Nephron progenitor cell (in vitro differentiated cells): Measurements from ENCODE around the gene CCDC183.
"Not testable (repeated sequence)": the region's sequence is repeated elsewhere in the genome, so short reads cannot be mapped to it uniquely, and the experiment has no call there.

Source experiments
- DNase-seq: peaks from one replicate; pipeline ENCODE4 v3.0.0; 2021
- H3K27ac Mint-ChIP-seq: 2 replicates; pipeline ENCODE4 v1.8.0; 2021; ENCODE audit warnings: mild to moderate bottlenecking, moderate library complexity, mixed read lengths
- H3K27me3 Mint-ChIP-seq: 2 replicates; pipeline ENCODE4 v1.8.0; 2021; ENCODE audit warnings: mild to moderate bottlenecking, low read depth, mixed read lengths; ENCODE audit not compliant: poor library complexity
- H3K36me3 Mint-ChIP-seq: 2 replicates; pipeline ENCODE4 v1.8.0; 2021; ENCODE audit warnings: low read depth, mixed read lengths
- H3K4me1 Mint-ChIP-seq: 2 replicates; pipeline ENCODE4 v1.8.0; 2021; ENCODE audit warnings: mixed read lengths
- H3K4me3 Mint-ChIP-seq: 2 replicates; pipeline ENCODE4 v1.8.0; 2021; ENCODE audit warnings: mild to moderate bottlenecking, moderate library complexity, mixed read lengths
- H3K9me3 Mint-ChIP-seq: 2 replicates; pipeline ENCODE4 v1.8.0; 2021; ENCODE audit warnings: mild to moderate bottlenecking, moderate library complexity, mixed read lengths
- CTCF ChIP-seq: fragments of 200-600 bp; sonication (generic); IDR thresholded peaks from 2 replicates; pipeline ENCODE4 v1.5.0; 2021; ENCODE audit warnings: antibody characterized with exemption

Gene CCDC183

DNA sequence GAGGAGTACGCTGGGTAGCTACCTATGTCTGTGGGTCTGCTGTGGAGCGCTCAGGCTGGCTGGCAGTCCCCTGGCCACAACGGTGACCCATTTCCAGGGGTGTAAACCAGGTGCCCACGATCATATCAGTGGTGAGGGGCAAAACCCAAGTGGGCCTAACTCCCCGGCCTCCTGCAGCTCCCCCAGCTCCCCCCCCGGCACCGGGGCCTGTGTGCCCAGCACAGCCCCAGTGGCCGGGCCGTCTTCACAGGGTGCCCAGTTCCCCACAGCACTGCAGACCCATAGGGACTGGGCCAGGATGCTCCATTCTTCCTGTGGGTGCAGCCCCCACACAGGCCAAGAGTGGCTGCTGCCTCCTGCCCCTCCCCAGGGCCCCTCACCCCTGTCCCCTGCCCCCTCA, 37.1 kb upstream of the CCDC183 start:
- no peak for DNase-seq
- no peak for TF ChIP-seq CTCF
- no peaks in the 10 kb centered on the region for H3K36me3 Mint-ChIP-seq
- H3K4me1 Mint-ChIP-seq, result peaks cover 19% of the 10 kb centered on the region
- no peak overlapping the region for H3K4me3 Mint-ChIP-seq
- no peak overlapping the region for H3K27ac Mint-ChIP-seq
- H3K27me3 Mint-ChIP-seq, result peaks cover 3% of the 10 kb centered on the region
- H3K9me3 Mint-ChIP-seq, result peaks cover 13% of the 10 kb centered on the region

GRCh38 chr9:136759436-136760325, 36.5 kb upstream of the CCDC183 start:
- H3K27me3 Mint-ChIP-seq, result peaks cover 3% of the 10 kb centered on the region
- peak overlapping the region; percentile 32 for H3K27ac Mint-ChIP-seq
- DNase-seq, result no peak
- TF ChIP-seq CTCF, result no peak
- H3K36me3 Mint-ChIP-seq, result no peaks in the 10 kb centered on the region
- no peak overlapping the region for H3K4me3 Mint-ChIP-seq
- peaks cover 13% of the 10 kb centered on the region for H3K9me3 Mint-ChIP-seq
- peaks cover 19% of the 10 kb centered on the region for H3K4me1 Mint-ChIP-seq

DNA sequence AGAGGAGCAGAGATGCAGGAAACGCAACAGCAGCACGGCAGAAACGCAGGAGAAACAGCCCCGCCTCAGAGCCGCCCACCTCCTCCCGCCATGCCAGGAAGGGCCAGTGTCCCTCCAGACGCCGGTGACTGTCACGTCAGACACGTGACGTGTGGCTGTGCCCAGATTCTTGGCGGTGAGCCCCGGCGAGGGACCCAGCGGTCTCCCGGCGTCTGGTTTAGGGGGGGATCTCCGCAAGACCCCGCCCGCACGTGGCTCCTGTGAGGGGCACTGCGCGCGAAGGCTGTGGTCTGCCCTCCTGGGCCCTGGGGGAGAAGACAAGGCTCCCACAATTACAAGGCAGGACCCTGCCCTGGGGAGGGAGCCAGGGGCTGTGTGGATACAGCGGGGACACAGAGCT, 35.7 kb upstream of the CCDC183 start:
- DNase-seq, result no peak
- Mint-ChIP-seq H3K4me1 (peaks cover 19% of the 10 kb centered on the region), H3K4me3 (no peak overlapping the region), H3K9me3 (peaks cover 12% of the 10 kb centered on the region), H3K36me3 (no peaks in the 10 kb centered on the region), H3K27me3 (peaks cover 3% of the 10 kb centered on the region), H3K27ac (no peak overlapping the region)
- TF ChIP-seq CTCF, result no peak

DNA sequence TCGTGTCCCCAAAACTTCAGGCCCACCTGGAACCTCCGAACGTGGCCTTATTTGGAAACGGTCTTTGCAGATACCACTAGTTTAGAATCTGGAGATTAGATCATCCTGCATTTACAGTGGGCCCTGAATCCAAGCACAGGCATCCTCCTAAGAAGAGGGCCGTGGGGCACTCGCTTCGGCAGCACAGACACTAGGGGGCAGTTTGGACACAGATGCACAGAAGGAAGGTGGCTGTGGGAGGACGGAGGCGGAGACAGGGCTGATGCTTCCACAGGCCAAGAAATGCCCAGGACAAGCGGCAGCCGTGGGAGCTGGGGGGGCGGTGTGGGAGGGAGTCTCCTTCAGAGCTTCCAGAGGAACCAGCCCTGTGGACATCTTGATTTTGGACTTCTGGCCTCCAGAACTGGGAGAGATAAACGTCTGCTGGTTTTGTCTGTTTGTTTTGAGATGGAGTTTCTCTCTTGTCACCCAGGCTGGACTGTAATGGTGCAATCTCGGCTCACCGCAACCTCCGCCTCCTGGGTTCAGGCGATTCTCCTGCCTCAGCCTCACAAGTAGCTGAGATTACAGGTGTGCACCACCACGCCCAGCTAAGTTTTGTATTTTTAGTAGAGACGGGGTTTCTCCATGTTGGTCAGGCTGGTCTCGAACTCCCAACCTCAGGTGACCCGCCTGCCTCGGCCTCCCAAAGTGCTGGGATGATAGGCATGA, 35.1 kb upstream of the CCDC183 start:
- TF ChIP-seq CTCF, result peak; percentile 51
- Mint-ChIP-seq H3K4me1 (peaks cover 25% of the 10 kb centered on the region), H3K27ac (peak overlapping the region; percentile 81)
- H3K27me3 Mint-ChIP-seq, H3K4me3 Mint-ChIP-seq, H3K9me3 Mint-ChIP-seq, H3K36me3 Mint-ChIP-seq: not testable (repeated sequence)
- peak; percentile 72 for DNase-seq

DNA sequence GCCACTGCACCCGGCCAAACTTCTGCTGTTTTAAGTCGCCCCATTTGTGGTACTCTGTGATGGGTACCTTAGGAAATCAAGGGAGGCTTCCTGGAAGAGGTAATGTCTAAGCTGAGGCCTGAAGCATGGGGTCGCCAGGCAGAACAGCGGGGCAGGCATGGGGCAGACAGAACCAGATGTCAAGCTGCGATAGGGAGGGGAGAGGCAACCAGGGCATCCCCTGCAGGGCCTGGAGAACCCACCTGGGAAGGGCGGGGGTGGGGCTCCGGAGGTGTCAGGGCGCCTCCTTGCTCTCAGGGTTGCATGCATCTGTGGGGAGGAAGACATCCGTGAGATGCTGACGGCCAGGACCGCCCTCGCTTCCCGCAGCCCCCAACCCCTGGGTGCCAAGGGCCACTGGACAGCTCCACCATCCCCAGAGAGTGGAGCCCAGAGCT, 34.6 kb upstream of the CCDC183 start:
- no peaks in the 10 kb centered on the region for H3K36me3 Mint-ChIP-seq
- H3K4me3 Mint-ChIP-seq, result no peak overlapping the region
- H3K27ac Mint-ChIP-seq, result no peak overlapping the region
- H3K27me3 Mint-ChIP-seq, result peaks cover 3% of the 10 kb centered on the region
- peaks cover under 1% of the 10 kb centered on the region for H3K9me3 Mint-ChIP-seq
- TF ChIP-seq CTCF, result no peak
- peaks cover 27% of the 10 kb centered on the region for H3K4me1 Mint-ChIP-seq
- DNase-seq, result no peak
